K562 (cell line): ENCODE measurements around the gene DAG1. TPM values are rescaled to one million over a fixed set of nuclear protein-coding genes. Genes with fewer than 3 reads are reported as not detected.

ENCODE experiments used
- ATAC-seq: fragments of 200-7000 bp; cut with Tn5 transposase; 3 replicates; pipeline ENCODE4 v1.9.1; 2020; ENCODE audit warnings: moderate library complexity
- BruUV-seq: library from RNA; stranded (reverse); fragments of 400-500 nt; replicated peaks from 2 replicates; lab custom pipeline; 2021; lab: Mats Ljungman, UMichigan
- CTCF ChIA-PET: fragments of 300-600 bp; formaldehyde crosslinking; extraction: SDS; loops from one replicate; lab custom pipeline; 2021; ENCODE audit warnings: low intra/inter-chr PET ratio; lab: Yijun Ruan, JAX
- POLR2A ChIA-PET: fragments of 300-600, 350-650 bp; sonication (Branson Sonifier 250); formaldehyde crosslinking; extraction: SDS; loops from one replicate; lab custom pipeline; 2021; ENCODE audit warnings: antibody characterized with exemption, inconsistent platforms; lab: Yijun Ruan, JAX
- DNase-seq, 4 experiments: peaks; one replicate each; pipeline versions ENCODE4 v3.0.0 to v3.0.0-alpha.2; 2011 to 2018; ENCODE audit warnings: low spot score in 3 of 4, mixed read lengths in 3 of 4; ENCODE audit errors: extremely low read depth in 1 of 4
- FAIRE-seq: peaks from 2 replicates; lab custom pipeline; 2011; peaks lifted over from hg19 to GRCh38; lab: Jason Lieb, UNC
- H2AFZ ChIP-seq: 2 replicates; pipeline ENCODE4 v1.6.0; 2011; ENCODE audit warnings: low read depth, low read length, control low read depth, inconsistent platforms
- H3K27ac ChIP-seq: fragments of 200-600 bp; 3 replicates; pipeline ENCODE4 v1.8.0; 2011; ENCODE audit warnings: low read depth, mild to moderate bottlenecking, control low read depth, inconsistent platforms, low read length, moderate library complexity, mixed read lengths; ENCODE audit errors: extremely low read depth
- H3K27me3 ChIP-seq, 2 experiments: fragments of 300-600 bp in 1 of 2; 2 replicates in 1 of 2; 3 replicates in 1 of 2; pipeline versions ENCODE4 v1.6.0 to v1.8.0; 2011; ENCODE audit warnings: inconsistent platforms in 2 of 2, low read length in 2 of 2, mild to moderate bottlenecking in 1 of 2, mixed read lengths in 1 of 2, moderate library complexity in 1 of 2; ENCODE audit not compliant: control insufficient read depth in 2 of 2, insufficient read depth in 2 of 2
- H3K36me3 ChIP-seq: fragments of 300-600 bp; 3 replicates; pipeline ENCODE4 v1.8.0; 2011; ENCODE audit warnings: mild to moderate bottlenecking, low read length, inconsistent platforms; ENCODE audit not compliant: control insufficient read depth, insufficient read depth
- H3K4me1 ChIP-seq, 2 experiments: fragments of 200-600 bp in 1 of 2; replicated peaks in 1 of 2; 2 replicates in 1 of 2; 3 replicates in 1 of 2; pipeline versions ENCODE4 v1.5.1 to v1.8.0; 2011; ENCODE audit warnings: inconsistent platforms in 2 of 2, low read length in 2 of 2, mild to moderate bottlenecking in 1 of 2, mixed read lengths in 1 of 2, moderate library complexity in 1 of 2; ENCODE audit not compliant: control insufficient read depth in 2 of 2, insufficient read depth in 2 of 2
- H3K4me2 ChIP-seq: 2 replicates; pipeline ENCODE4 v1.6.1; 2011; ENCODE audit warnings: low read length, control low read depth, inconsistent platforms, mixed read lengths; ENCODE audit not compliant: insufficient read depth
- H3K4me3 ChIP-seq: fragments of 200-600 bp; sonication (generic), shearing (Covaris generic); 2 replicates; pipeline ENCODE4 v1.5.1; 2016; ENCODE audit warnings: control low read depth, inconsistent platforms
- H3K79me2 ChIP-seq: fragments of 200-600 bp; 3 replicates; pipeline ENCODE4 v1.8.0; 2011; ENCODE audit warnings: low read length, inconsistent platforms; ENCODE audit not compliant: control insufficient read depth, insufficient read depth
- H3K9ac ChIP-seq, 2 experiments: 2 replicates each; pipeline versions ENCODE4 v1.6.0 to v1.6.1; 2011; ENCODE audit warnings: low read depth in 2 of 2, low read length in 2 of 2, control low read depth in 1 of 2, inconsistent platforms in 1 of 2, mild to moderate bottlenecking in 1 of 2, mixed read lengths in 1 of 2; ENCODE audit not compliant: insufficient read depth in 1 of 2
- H3K9me1 ChIP-seq: one replicate; pipeline ENCODE4 v1.6.0; 2011; ENCODE audit warnings: inconsistent platforms, mild to moderate bottlenecking, low read length, moderate library complexity; ENCODE audit not compliant: control insufficient read depth, insufficient read depth
- H3K9me3 ChIP-seq: replicated peaks from 2 replicates; pipeline ENCODE4 v1.5.1; 2011; ENCODE audit warnings: low read depth, low read length, inconsistent platforms; ENCODE audit not compliant: control insufficient read depth, insufficient read depth
- H4K20me1 ChIP-seq: replicated peaks from 2 replicates; pipeline ENCODE4 v1.6.1; 2011; ENCODE audit warnings: low read length, inconsistent platforms, mixed read lengths; ENCODE audit not compliant: control insufficient read depth, insufficient read depth
- CC2D1A ChIP-seq: fragments of 450-650 bp; IDR thresholded peaks from 2 replicates; pipeline ENCODE4 v1.6.1; 2017; ENCODE audit warnings: mild to moderate bottlenecking
- CXXC5 ChIP-seq: fragments of 250-450 bp; sonication (Bioruptor Pico); IDR thresholded peaks from 2 replicates; pipeline ENCODE4 v1.8.0; 2022; ENCODE audit warnings: inconsistent platforms, mild to moderate bottlenecking, moderate library complexity
- E2F3 ChIP-seq: fragments of 250-450 bp; sonication (Bioruptor Pico); IDR thresholded peaks from 2 replicates; pipeline ENCODE4 v1.4.0; 2020; ENCODE audit warnings: mild to moderate bottlenecking
- FOXK2 ChIP-seq, 2 experiments: fragments of 450-650 bp; IDR thresholded peaks in 1 of 2; conservative IDR thresholded peaks in 1 of 2; 2 replicates each; pipeline ENCODE4 v1.6.1; 2016; ENCODE audit warnings: low read depth in 2 of 2, mild to moderate bottlenecking in 1 of 2
- JUN ChIP-seq, 2 experiments: sonication (generic) in 1 of 2; formaldehyde crosslinking in 1 of 2; IDR thresholded peaks; 2 replicates each; pipeline versions ENCODE4 v1.6.1 to v1.8.0; 2012 to 2022; ENCODE audit warnings: borderline replicate concordance in 2 of 2, mild to moderate bottlenecking in 2 of 2, improper control_type of control experiment in 1 of 2, low read depth in 1 of 2, low read length in 1 of 2, missing genetic modification reagents in 1 of 2
- NFIC ChIP-seq: fragments of 450-650 bp; IDR thresholded peaks from 2 replicates; pipeline ENCODE4 v1.6.1; 2017; ENCODE audit warnings: mild to moderate bottlenecking, inconsistent platforms
- NONO ChIP-seq, 2 experiments: fragments of 200-400 bp in 1 of 2; fragments of 450-650 bp in 1 of 2; formaldehyde crosslinking in 1 of 2; IDR thresholded peaks; 2 replicates each; pipeline ENCODE4 v1.6.1; 2017; ENCODE audit warnings: low read depth in 2 of 2, mild to moderate bottlenecking in 2 of 2, moderate library complexity in 2 of 2, low read length in 1 of 2
- NR2F6 ChIP-seq: fragments of 450-650 bp; formaldehyde crosslinking; IDR thresholded peaks from 2 replicates; pipeline ENCODE4 v1.4.0; 2020; ENCODE audit warnings: mild to moderate bottlenecking
- PHF20 ChIP-seq: fragments of 450-650 bp; IDR thresholded peaks from 2 replicates; pipeline ENCODE4 v1.6.1; 2018; ENCODE audit not compliant: partially characterized antibody
- SP2 ChIP-seq: IDR thresholded peaks from 2 replicates; pipeline ENCODE4 v1.6.1; 2011; ENCODE audit warnings: mild to moderate bottlenecking, low read depth, low read length, moderate library complexity; ENCODE audit not compliant: poor library complexity, severe bottlenecking; ENCODE audit errors: extremely low read depth
- TBP ChIP-seq: optimal IDR thresholded peaks from 2 replicates; pipeline ENCODE3; 2011; ENCODE audit warnings: low read depth, low read length, improper control_type of control experiment
- TEAD4 ChIP-seq, 2 experiments: sonication (generic) in 1 of 2; formaldehyde crosslinking in 1 of 2; IDR thresholded peaks; 2 replicates each; pipeline versions ENCODE4 v1.6.1 to v1.8.0; 2012 to 2022; ENCODE audit warnings: borderline replicate concordance in 1 of 2, inconsistent platforms in 1 of 2, low read length in 1 of 2, mild to moderate bottlenecking in 1 of 2, missing genetic modification reagents in 1 of 2
- TGIF2 ChIP-seq: sonication (generic); formaldehyde crosslinking; IDR thresholded peaks from 2 replicates; pipeline ENCODE4 v1.8.1; 2022; ENCODE audit warnings: mild to moderate bottlenecking, missing genetic modification reagents, moderate library complexity
- THRAP3 ChIP-seq: fragments of 450-650 bp; IDR thresholded peaks from 2 replicates; pipeline ENCODE4 v1.6.1; 2016; ENCODE audit warnings: mild to moderate bottlenecking, inconsistent platforms, borderline replicate concordance
- ZBED1 ChIP-seq: IDR thresholded peaks from 2 replicates; pipeline ENCODE4 v1.6.1; 2014
- ZEB2 ChIP-seq: fragments of 450-650 bp; IDR thresholded peaks from 2 replicates; pipeline ENCODE4 v1.6.1; 2016
- ZFP30 ChIP-seq: fragments of 250-450 bp; sonication (Bioruptor Pico); IDR thresholded peaks from 2 replicates; pipeline ENCODE4 v1.8.0; 2022; ENCODE audit warnings: moderate library complexity, mild to moderate bottlenecking, inconsistent platforms, borderline replicate concordance
- ZNF408 ChIP-seq: fragments of 250-450 bp; sonication (Bioruptor Pico); IDR thresholded peaks from 2 replicates; pipeline ENCODE4 v1.4.0; 2020; ENCODE audit warnings: low read depth, mild to moderate bottlenecking, moderate library complexity
- ZNF507 ChIP-seq: conservative IDR thresholded peaks from 2 replicates; pipeline ENCODE4 v1.6.1; 2017; ENCODE audit warnings: missing genetic modification characterization, missing compliant biosample characterization
- WGBS: fragments of 100-300 bp; shearing (Covaris generic); methylation state at CpG from one replicate; pipeline ENCODE4 v1.1.6; 2016; ENCODE audit warnings: low coverage, mixed read lengths; ENCODE audit not compliant: insufficient coverage; ENCODE audit errors: missing lambda C conversion rate; 5-methylcytosine and 5-hydroxymethylcytosine counted together
- in situ Hi-C: fragments of 300-500 bp; cut with MboI; formaldehyde crosslinking; loops from 4 replicates; pipeline ENCODE4 v1.15.0; 2018; ENCODE audit warnings: inconsistent platforms, mixed read lengths
- intact Hi-C: fragments of 100-400 bp; cut with micrococcal nuclease; formaldehyde crosslinking; loops from 2 replicates; pipeline ENCODE4 v1.14.2; 2022
- polyA plus RNA-seq, 8 experiments: library from polyadenylated mRNA; depleted of rRNA in 4 of 8; stranded (reverse) in 5 of 8; unstranded in 3 of 8; fragments of >200 nt; fragmentation: Nextera tagmentation in 2 of 8; fragmentation: Illumina TruSeq in 1 of 8; extraction: Ambion mirVana in 2 of 8; extraction: Trizol in 1 of 8; gene quantifications; 2 replicates each; pipeline versions ENCODE4 v1.2.1 to v1.2.3, GENCODE V29; 2011 to 2014; ENCODE audit warnings: inconsistent platforms in 1 of 8, missing spikeins in 1 of 8
- total RNA-seq, 7 experiments: library from RNA; depleted of rRNA in 6 of 7; stranded (reverse); fragments of >200 nt in 6 of 7; fragmentation: Illumina TruSeq in 2 of 7; extraction: Trizol in 2 of 7; gene quantifications; 2 replicates each; pipeline versions ENCODE4 v1.2.1 to v1.2.3, GENCODE V29; 2011 to 2021; ENCODE audit warnings: low replicate concordance in 1 of 7
- TF ChIP-seq, protein P1 (sequence below): fragments of 200-800 bp; sonication (Bioruptor generic); IDR thresholded peaks from 2 replicates; pipeline ENCODE4 v1.6.1; 2017; ENCODE audit warnings: missing genetic modification characterization, missing compliant biosample characterization

DAG1 gene
- total and polyA plus RNA-seq, 9 of the 15 experiments (the other 6 are each of a cell fraction or from before 2014, with no cell fraction given): 0.29 to 19.6 (median 8.2) TPM

DNA sequence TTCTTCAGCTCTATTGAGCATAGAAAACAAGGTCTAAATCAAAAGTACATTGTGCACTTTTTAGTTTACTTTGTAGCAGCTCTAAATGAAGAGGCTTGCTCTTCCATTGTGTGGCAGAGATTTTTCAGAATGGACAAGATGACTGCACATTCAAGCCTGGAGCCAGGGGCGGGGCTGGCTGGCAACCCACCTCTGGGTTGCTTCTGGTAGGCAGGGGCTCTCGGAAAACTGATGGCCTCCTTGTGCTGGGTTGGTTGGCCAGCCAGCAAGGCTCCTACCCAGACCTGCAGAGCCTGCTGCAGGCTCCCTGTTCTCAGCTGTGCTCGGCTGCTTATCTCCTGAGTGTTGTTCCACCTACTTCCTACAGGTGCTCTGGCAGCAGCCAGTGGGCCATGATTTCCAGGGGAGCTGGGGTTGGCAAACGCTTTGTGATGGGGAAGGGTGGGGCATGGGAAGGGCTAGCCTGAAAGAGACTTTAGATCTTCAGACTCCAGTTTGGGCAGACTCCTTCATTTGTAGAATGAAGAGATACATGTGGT, 93.0 kb downstream of the DAG1 start:
- WGBS: 8% methylated on average over 1 of the region's 4 CpGs
- H3K9me3 ChIP-seq: no peaks in the 10 kb centered on the region
- BruUV-seq: no TSS peak
- no peak overlapping the region for H2AFZ ChIP-seq
- no peak for FAIRE-seq
- H3K4me1 ChIP-seq: no peaks in the 10 kb centered on the region
- H3K4me2 ChIP-seq: no peak overlapping the region
- no peak overlapping the region for H3K4me3 ChIP-seq
- in situ Hi-C loops: loop anchor here (10.0 kb wide), 1 partner anchor 102 kb away; no protein-coding TSS in a partner anchor
- intact Hi-C loops: no loop called here
- no peak overlapping the region for H3K9ac ChIP-seq
- ChIA-PET POLR2A (no interaction called here), CTCF (no interaction called here)
- H3K9me1 ChIP-seq: no peaks in the 10 kb centered on the region
- H3K36me3 ChIP-seq: no peaks in the 10 kb centered on the region
- H4K20me1 ChIP-seq: no peaks in the 10 kb centered on the region
- no peak for DNase-seq
- no peak overlapping the region for H3K27ac ChIP-seq
- H3K27me3 ChIP-seq: no peaks in the 10 kb centered on the region
- TF ChIP-seq NR2F6 (CRISPR knock-in tag): no peak
- TF ChIP-seq JUN (IDR thresholded peaks at IDR 0.05; ENCODE audit: borderline replicate concordance, low read depth, low read length): no peak
- TF ChIP-seq JUN (CRISPR knock-in tag; IDR thresholded peaks at IDR 0.05; ENCODE audit: borderline replicate concordance): no peak
- TF ChIP-seq NONO (IDR thresholded peaks at IDR 0.05; ENCODE audit: low read depth in 2 of 2, low read length in 1 of 2): no peak
- TF ChIP-seq, protein P1, sequence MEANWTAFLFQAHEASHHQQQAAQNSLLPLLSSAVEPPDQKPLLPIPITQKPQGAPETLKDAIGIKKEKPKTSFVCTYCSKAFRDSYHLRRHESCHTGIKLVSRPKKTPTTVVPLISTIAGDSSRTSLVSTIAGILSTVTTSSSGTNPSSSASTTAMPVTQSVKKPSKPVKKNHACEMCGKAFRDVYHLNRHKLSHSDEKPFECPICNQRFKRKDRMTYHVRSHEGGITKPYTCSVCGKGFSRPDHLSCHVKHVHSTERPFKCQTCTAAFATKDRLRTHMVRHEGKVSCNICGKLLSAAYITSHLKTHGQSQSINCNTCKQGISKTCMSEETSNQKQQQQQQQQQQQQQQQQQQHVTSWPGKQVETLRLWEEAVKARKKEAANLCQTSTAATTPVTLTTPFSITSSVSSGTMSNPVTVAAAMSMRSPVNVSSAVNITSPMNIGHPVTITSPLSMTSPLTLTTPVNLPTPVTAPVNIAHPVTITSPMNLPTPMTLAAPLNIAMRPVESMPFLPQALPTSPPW (CRISPR knock-in tag): no peak
- no peak for TF ChIP-seq ZEB2
- TF ChIP-seq ZNF507: no peak
- no peak for TF ChIP-seq ZFP30 (CRISPR knock-in tag)
- TF ChIP-seq ZBED1: no peak
- no peak for TF ChIP-seq E2F3 (CRISPR knock-in tag)
- no peak for TF ChIP-seq FOXK2 (conservative IDR thresholded peaks at IDR 0.05 in 1 of 2, IDR thresholded peaks at IDR 0.05 in 1 of 2; ENCODE audit: low read depth in 2 of 2)
- no peak for TF ChIP-seq TBP
- no peak for TF ChIP-seq ZNF408
- no peak for TF ChIP-seq THRAP3
- TF ChIP-seq TEAD4 (IDR thresholded peaks at IDR 0.05; ENCODE audit: low read length): no peak
- TF ChIP-seq TEAD4 (CRISPR knock-in tag; IDR thresholded peaks at IDR 0.05; ENCODE audit: borderline replicate concordance): no peak
- TF ChIP-seq SP2: no peak
- TF ChIP-seq CXXC5: no peak
- no peak for TF ChIP-seq PHF20
- TF ChIP-seq NFIC: no peak
- TF ChIP-seq TGIF2: no peak
- TF ChIP-seq CC2D1A: no peak
- no peaks in the 10 kb centered on the region for H3K79me2 ChIP-seq
- no peak for ATAC-seq
